K562 (cell line): Measurements from ENCODE around the gene PRM1. TPM values are rescaled to one million over a fixed set of nuclear protein-coding genes. Genes with fewer than 3 reads are reported as not detected.

Experiments
- CAMTA2 ChIP-seq: fragments of 250-450 bp; sonication (Bioruptor Pico); conservative IDR thresholded peaks from 2 replicates; pipeline ENCODE4 v1.5.1; 2022
- CHD7 ChIP-seq: fragments of 200-600 bp; sonication (generic); IDR thresholded peaks from one replicate; pipeline ENCODE4 v1.6.1; 2012; ENCODE audit warnings: mild to moderate bottlenecking, low read depth, low read length, inconsistent platforms
- MAFG ChIP-seq: fragments of 450-650 bp; conservative IDR thresholded peaks from 2 replicates; pipeline ENCODE4 v1.6.1; 2016; ENCODE audit warnings: missing genetic modification characterization, missing compliant biosample characterization
- MTA1 ChIP-seq: fragments of 450-650 bp; IDR thresholded peaks from 2 replicates; pipeline ENCODE4 v1.6.1; 2017; ENCODE audit warnings: borderline replicate concordance
- NFRKB ChIP-seq: fragments of 450-650 bp; IDR thresholded peaks from 2 replicates; pipeline ENCODE4 v1.6.1; 2016; ENCODE audit warnings: low read depth
- NFYB ChIP-seq: IDR thresholded peaks from 2 replicates; pipeline ENCODE4 v1.6.1; 2011; ENCODE audit warnings: mild to moderate bottlenecking, moderate library complexity; ENCODE audit not compliant: insufficient read length; ENCODE audit errors: extremely low read depth
- RBBP5 ChIP-seq: fragments of 200-600 bp; sonication (generic); IDR thresholded peaks from 2 replicates; pipeline ENCODE4 v1.6.1; 2012; ENCODE audit warnings: borderline replicate concordance, mild to moderate bottlenecking, low read length, control low read depth, inconsistent platforms; ENCODE audit not compliant: insufficient read depth, poor library complexity, severe bottlenecking
- polyA plus RNA-seq, 8 experiments: library from polyadenylated mRNA; depleted of rRNA in 4 of 8; stranded (reverse) in 5 of 8; unstranded in 3 of 8; fragments of >200 nt; fragmentation: Nextera tagmentation in 2 of 8; fragmentation: Illumina TruSeq in 1 of 8; extraction: Ambion mirVana in 2 of 8; extraction: Trizol in 1 of 8; gene quantifications; 2 replicates each; pipeline versions ENCODE4 v1.2.1 to v1.2.3, GENCODE V29; 2011 to 2014; ENCODE audit warnings: inconsistent platforms in 1 of 8, missing spikeins in 1 of 8
- total RNA-seq, 7 experiments: library from RNA; depleted of rRNA in 6 of 7; stranded (reverse); fragments of >200 nt in 6 of 7; fragmentation: Illumina TruSeq in 2 of 7; extraction: Trizol in 2 of 7; gene quantifications; 2 replicates each; pipeline versions ENCODE4 v1.2.1 to v1.2.3, GENCODE V29; 2011 to 2021; ENCODE audit warnings: low replicate concordance in 1 of 7
- TF ChIP-seq, protein P1 (sequence below), 2 experiments: fragments of 450-650 bp in 1 of 2; sonication (generic) in 1 of 2; formaldehyde crosslinking; conservative IDR thresholded peaks; 2 replicates each; pipeline versions ENCODE4 v1.4.0 to v1.8.1; 2020 to 2022; ENCODE audit warnings: mild to moderate bottlenecking in 1 of 2, missing genetic modification reagents in 1 of 2
- TF ChIP-seq, protein P2 (sequence below): sonication (generic); formaldehyde crosslinking; IDR thresholded peaks from 2 replicates; pipeline ENCODE4 v1.8.0; 2022; ENCODE audit warnings: missing genetic modification reagents, mild to moderate bottlenecking, moderate library complexity, borderline replicate concordance
- TF ChIP-seq, protein P3 (sequence below): sonication (generic); formaldehyde crosslinking; IDR thresholded peaks from 2 replicates; pipeline ENCODE4 v1.8.0; 2022; ENCODE audit warnings: mild to moderate bottlenecking, missing genetic modification reagents

PRM1 gene
- total and polyA plus RNA-seq, 9 of the 15 experiments (the other 6 are each of a cell fraction or from before 2014, with no cell fraction given), result not detected

DNA sequence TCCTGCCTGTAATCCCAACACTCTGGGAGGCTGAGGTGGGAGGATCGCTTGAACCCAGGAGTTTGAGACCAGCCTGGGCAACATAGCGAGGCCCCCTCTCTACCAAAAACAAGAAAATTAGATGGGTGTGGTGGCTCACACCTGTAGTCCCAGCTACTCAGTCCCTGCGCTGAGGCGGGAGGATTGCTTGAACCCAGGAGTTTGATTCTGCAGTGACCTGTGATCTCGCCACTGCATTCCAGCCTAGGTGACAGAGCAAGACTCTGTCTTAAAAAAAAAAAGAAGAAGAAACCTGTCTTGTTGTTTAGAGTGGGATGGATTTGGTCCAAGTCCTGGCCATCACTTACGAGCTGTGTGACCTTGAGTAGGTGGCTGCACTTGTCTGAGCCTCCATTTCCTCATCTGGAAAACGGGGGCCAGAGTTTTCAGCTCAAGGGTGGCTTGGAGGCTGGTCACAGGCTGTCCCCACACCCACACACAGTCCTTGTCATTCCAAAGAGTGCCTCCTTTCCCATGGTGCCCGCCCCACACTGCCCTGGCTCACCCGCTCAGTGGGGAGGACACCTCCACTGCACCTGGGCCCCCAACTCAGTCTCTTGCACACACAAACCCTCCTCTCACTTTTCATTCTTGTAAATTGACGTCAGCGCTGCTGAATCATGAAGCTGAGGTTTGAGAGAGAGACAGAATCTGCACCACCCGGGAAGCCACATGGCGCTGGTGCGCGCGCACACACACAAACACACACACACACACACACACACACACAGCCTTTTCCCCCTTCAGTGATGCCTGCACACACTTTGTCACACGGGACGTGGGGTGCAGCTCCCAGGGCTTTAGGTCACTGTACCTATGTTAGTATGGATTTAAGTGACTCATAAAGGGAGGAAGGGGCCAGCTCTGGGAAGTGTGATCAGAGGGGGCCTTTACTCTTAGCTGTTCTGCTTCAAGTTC, 29.3 kb downstream of the PRM1 start (continued):
- TF ChIP-seq, protein P1, sequence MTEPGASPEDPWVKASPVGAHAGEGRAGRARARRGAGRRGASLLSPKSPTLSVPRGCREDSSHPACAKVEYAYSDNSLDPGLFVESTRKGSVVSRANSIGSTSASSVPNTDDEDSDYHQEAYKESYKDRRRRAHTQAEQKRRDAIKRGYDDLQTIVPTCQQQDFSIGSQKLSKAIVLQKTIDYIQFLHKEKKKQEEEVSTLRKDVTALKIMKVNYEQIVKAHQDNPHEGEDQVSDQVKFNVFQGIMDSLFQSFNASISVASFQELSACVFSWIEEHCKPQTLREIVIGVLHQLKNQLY (CRISPR knock-in tag; conservative IDR thresholded peaks at IDR 0.05), result no peak
- TF ChIP-seq, protein P2, sequence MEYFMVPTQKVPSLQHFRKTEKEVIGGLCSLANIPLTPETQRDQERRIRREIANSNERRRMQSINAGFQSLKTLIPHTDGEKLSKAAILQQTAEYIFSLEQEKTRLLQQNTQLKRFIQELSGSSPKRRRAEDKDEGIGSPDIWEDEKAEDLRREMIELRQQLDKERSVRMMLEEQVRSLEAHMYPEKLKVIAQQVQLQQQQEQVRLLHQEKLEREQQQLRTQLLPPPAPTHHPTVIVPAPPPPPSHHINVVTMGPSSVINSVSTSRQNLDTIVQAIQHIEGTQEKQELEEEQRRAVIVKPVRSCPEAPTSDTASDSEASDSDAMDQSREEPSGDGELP (CRISPR knock-in tag), result peak; percentile 57; the same call in 1 of the 2 replicates
- TF ChIP-seq NFRKB (no peak), CAMTA2 (CRISPR knock-in tag) (no peak), RBBP5 (no peak), CHD7 (no peak), NFYB (no peak), MAFG (peak; percentile 22; the same call in 1 of the 2 replicates), MTA1 (no peak)
- TF ChIP-seq, protein P3, sequence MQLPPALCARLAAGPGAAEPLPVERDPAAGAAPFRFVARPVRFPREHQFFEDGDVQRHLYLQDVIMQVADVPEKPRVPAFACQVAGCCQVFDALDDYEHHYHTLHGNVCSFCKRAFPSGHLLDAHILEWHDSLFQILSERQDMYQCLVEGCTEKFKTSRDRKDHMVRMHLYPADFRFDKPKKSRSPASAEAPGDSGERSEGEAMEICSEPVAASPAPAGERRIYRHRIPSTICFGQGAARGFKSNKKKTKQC (CRISPR knock-in tag), result no peak
